Measurements from ENCODE around the gene GMFB.
"Not testable (repeated sequence)": the region's sequence is repeated elsewhere in the genome, so short reads cannot be mapped to it uniquely, and the experiment has no call there.

The GMFB gene

GRCh38 chr14:54490445-54491175, 1.8 kb upstream of the GMFB start:
- no peak for DNase-seq

- no peak for DNase-seq
These were observed 1.1 kb upstream of the GMFB start for GRCh38 chr14:54489731-54490444.

GRCh38 chr14:54489318-54489683, 521 bp upstream of the GMFB start:
- no peak for DNase-seq

GRCh38 chr14:54488318-54488645, 498 bp downstream of the GMFB start:
- DNase-seq: no peak

- DNase-seq: no peak
These were observed 1.0 kb downstream of the GMFB start for GRCh38 chr14:54487771-54488170.

- no peak for DNase-seq
These were observed 2.1 kb downstream of the GMFB start for GRCh38 chr14:54486685-54487084.

GRCh38 chr14:54483846-54484245, 4.9 kb downstream of the GMFB start:
- DNase-seq: no peak

GRCh38 chr14:54483073-54483745, 5.6 kb downstream of the GMFB start:
- no peak for DNase-seq

GRCh38 chr14:54481695-54482094, 7.1 kb downstream of the GMFB start:
- no peak for DNase-seq

- DNase-seq: no peak
These were observed 7.8 kb downstream of the GMFB start for GRCh38 chr14:54480830-54481562.

GRCh38 chr14:54478636-54479215, 10.1 kb downstream of the GMFB start:
- no peak for DNase-seq

- DNase-seq: no peak
These were observed 12.9 kb downstream of the GMFB start for GRCh38 chr14:54475911-54476310.

GRCh38 chr14:54475187-54475899, 13.4 kb downstream of the GMFB start:
- no peak for DNase-seq

- DNase-seq: no peak
These were observed 14.5 kb downstream of the GMFB start for GRCh38 chr14:54474232-54474793.

GRCh38 chr14:54472315-54472714, 16.5 kb downstream of the GMFB start:
- no peak for DNase-seq

- no peak for DNase-seq
These were observed 17.1 kb downstream of the GMFB start for GRCh38 chr14:54471641-54472040.

- DNase-seq: no peak
These were observed 18.1 kb downstream of the GMFB start for GRCh38 chr14:54470701-54471100.

- DNase-seq: no peak
These were observed 21.5 kb downstream of the GMFB start for GRCh38 chr14:54467280-54467679.

GRCh38 chr14:54465654-54466053, 23.1 kb downstream of the GMFB start:
- DNase-seq: no peak

- no peak for DNase-seq
These were observed 26.7 kb downstream of the GMFB start for GRCh38 chr14:54462048-54462447.

GRCh38 chr14:54459106-54459505, 29.7 kb downstream of the GMFB start:
- DNase-seq: no peak

GRCh38 chr14:54458536-54458935, 30.2 kb downstream of the GMFB start:
- DNase-seq: not testable (repeated sequence)
